CD8-positive, alpha-beta memory T cell (primary cell): ENCODE data around the gene SPARC. TPM values are rescaled to one million over a fixed set of nuclear protein-coding genes. Genes with fewer than 3 reads are reported as not detected.
"Not testable (repeated sequence)": the region's sequence is repeated elsewhere in the genome, so short reads cannot be mapped to it uniquely, and the experiment has no call there.

Experiments used
- CTCF ChIA-PET: fragments of 350-600 bp; sonication (Branson Sonifier 250); formaldehyde crosslinking; loops from one replicate; lab custom pipeline; 2021; ENCODE audit warnings: antibody characterized with exemption; lab: Charles Lee
- POLR2A ChIA-PET: fragments of 350-600 bp; sonication (Branson Sonifier 250); formaldehyde crosslinking; loops from one replicate; lab custom pipeline; 2021; ENCODE audit warnings: antibody characterized with exemption; lab: Charles Lee
- DNase-seq, 5 donors: peaks; one replicate each; pipeline versions ENCODE4 v3.0.0 to v3.0.0-alpha.2; 2020 to 2022; ENCODE audit warnings: mixed read lengths in 1 of 5
- H3K27ac ChIP-seq: one replicate; pipeline ENCODE4 v1.7.0; 2013; ENCODE audit warnings: low read depth, mild to moderate bottlenecking, low read length, moderate library complexity
- H3K27me3 ChIP-seq: 2 replicates; pipeline ENCODE4 v1.7.0; 2013; ENCODE audit warnings: low read length, mild to moderate bottlenecking; ENCODE audit not compliant: insufficient read depth, poor library complexity, severe bottlenecking
- H3K36me3 ChIP-seq: 2 replicates; pipeline ENCODE4 v1.7.0; 2013; ENCODE audit warnings: mild to moderate bottlenecking, low read length, moderate library complexity; ENCODE audit not compliant: insufficient read depth
- H3K4me1 ChIP-seq: 2 replicates; pipeline ENCODE4 v1.7.0; 2013; ENCODE audit warnings: mild to moderate bottlenecking, low read length, moderate library complexity; ENCODE audit not compliant: insufficient read depth
- H3K4me3 ChIP-seq: 2 replicates; pipeline ENCODE4 v1.7.0; 2013; ENCODE audit warnings: mild to moderate bottlenecking, low read length
- H3K9me3 ChIP-seq: 2 replicates; pipeline ENCODE4 v1.7.0; 2013; ENCODE audit warnings: mild to moderate bottlenecking, low read length
- H3K27ac Mint-ChIP-seq, 8 donors: one replicate each; pipeline ENCODE4 v1.8.0; 2020 to 2021; ENCODE audit warnings: mixed read lengths in 8 of 8, mild to moderate bottlenecking in 6 of 8, inconsistent platforms in 3 of 8, moderate library complexity in 3 of 8
- H3K27me3 Mint-ChIP-seq, 2 donors: one replicate each; pipeline ENCODE4 v1.8.0; 2020 to 2021; ENCODE audit warnings: mixed read lengths in 2 of 2, mild to moderate bottlenecking in 1 of 2, moderate library complexity in 1 of 2
- H3K36me3 Mint-ChIP-seq, 3 donors: one replicate each; pipeline ENCODE4 v1.8.0; 2020 to 2021; ENCODE audit warnings: mixed read lengths in 3 of 3, inconsistent platforms in 1 of 3, mild to moderate bottlenecking in 1 of 3
- H3K4me1 Mint-ChIP-seq, 3 donors: one replicate each; pipeline ENCODE4 v1.8.0; 2020 to 2021; ENCODE audit warnings: mixed read lengths in 3 of 3, inconsistent platforms in 1 of 3, mild to moderate bottlenecking in 1 of 3
- H3K4me3 Mint-ChIP-seq, 7 donors: one replicate each; pipeline ENCODE4 v1.8.0; 2020 to 2021; ENCODE audit warnings: mixed read lengths in 7 of 7, mild to moderate bottlenecking in 6 of 7, moderate library complexity in 4 of 7, inconsistent platforms in 2 of 7
- H3K9me3 Mint-ChIP-seq, 5 donors: one replicate each; pipeline ENCODE4 v1.8.0; 2020 to 2022; ENCODE audit warnings: mixed read lengths in 5 of 5, mild to moderate bottlenecking in 3 of 5, moderate library complexity in 2 of 5, inconsistent platforms in 1 of 5
- polyA plus RNA-seq: library from polyadenylated mRNA; unstranded; fragments of 300-500 nt; fragmentation: Illumina TruSeq; gene quantifications from one replicate; pipeline ENCODE4 v1.2.3, GENCODE V29; 2021
- total RNA-seq, 2 experiments: library from RNA; stranded (reverse); gene quantifications; one replicate each; pipeline ENCODE4 v1.2.3, GENCODE V29; 2021

The SPARC gene
- total and polyA plus RNA-seq, 3 experiments from 2014 or later, result 0.22 to 0.31 TPM; not detected in 1

DNA sequence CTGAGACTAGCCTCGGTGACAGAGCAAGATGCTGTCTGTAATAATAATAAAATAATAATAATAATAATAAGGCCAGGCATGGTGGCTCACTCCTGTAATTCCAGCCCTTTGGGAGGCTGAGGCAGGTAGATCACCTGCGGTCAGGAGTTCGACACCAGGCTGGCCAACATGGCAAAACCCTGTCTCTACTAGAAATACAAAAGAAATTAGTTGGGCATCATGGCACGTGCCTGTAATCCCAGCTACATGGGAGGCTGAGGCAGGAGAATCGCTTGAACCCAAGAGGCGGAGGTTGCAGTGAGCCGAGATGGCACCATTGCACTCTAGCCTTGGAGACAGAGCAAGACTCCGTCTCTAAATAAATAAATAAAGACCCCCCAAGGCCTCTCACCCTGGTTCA, 2.9 kb upstream of the SPARC start:
- CTCF ChIA-PET, POLR2A ChIA-PET: not testable (repeated sequence)

GRCh38 chr5:151688436-151688835, 1.7 kb upstream of the SPARC start:
- no peak overlapping the region for H3K4me3 Mint-ChIP-seq
- H3K4me1 Mint-ChIP-seq, result peaks cover 5 to 13% (median 12%) of the 10 kb centered on the region in 3 donors
- ChIA-PET CTCF (no interaction called here), POLR2A (no interaction called here)
- H3K4me1 ChIP-seq, result no peaks in the 10 kb centered on the region
- no peaks in the 10 kb centered on the region for H3K36me3 ChIP-seq
- no peaks in the 10 kb centered on the region for H3K27me3 ChIP-seq
- H3K27ac ChIP-seq, result no peak overlapping the region
- peaks cover 23 to 59% of the 10 kb centered on the region in 2 donors for H3K27me3 Mint-ChIP-seq
- H3K4me3 ChIP-seq, result no peak overlapping the region
- H3K36me3 Mint-ChIP-seq, result no peaks in the 10 kb centered on the region
- no peaks in the 10 kb centered on the region for H3K9me3 ChIP-seq
- DNase-seq, result no peak
- H3K9me3 Mint-ChIP-seq, result peaks cover 0 to 2% (median 0%) of the 10 kb centered on the region in 5 donors
- no peak overlapping the region for H3K27ac Mint-ChIP-seq

More for the DNA sequence above, 2.9 kb upstream of the SPARC start:
- H3K36me3 ChIP-seq, DNase-seq, H3K4me1 ChIP-seq, H3K27me3 ChIP-seq, H3K9me3 Mint-ChIP-seq, H3K27ac Mint-ChIP-seq, H3K36me3 Mint-ChIP-seq, H3K4me3 Mint-ChIP-seq, H3K4me3 ChIP-seq, H3K27ac ChIP-seq, H3K9me3 ChIP-seq: not testable (repeated sequence)
- Mint-ChIP-seq H3K4me1 (peaks cover 5 to 13% (median 12%) of the 10 kb centered on the region in 3 donors), H3K27me3 (peaks cover 20 to 51% of the 10 kb centered on the region in 2 donors)

- H3K27me3 Mint-ChIP-seq, result peaks cover 25 to 65% of the 10 kb centered on the region in 2 donors
- ChIA-PET POLR2A (no interaction called here), CTCF (no interaction called here)
- Histone ChIP-seq H3K27ac (no peak overlapping the region), H3K4me3 (no peak overlapping the region), H3K4me1 (no peaks in the 10 kb centered on the region), H3K36me3 (no peaks in the 10 kb centered on the region), H3K9me3 (no peaks in the 10 kb centered on the region), H3K27me3 (no peaks in the 10 kb centered on the region)
- no peak for DNase-seq
- H3K36me3 Mint-ChIP-seq, result no peaks in the 10 kb centered on the region
- peaks cover 5 to 13% (median 12%) of the 10 kb centered on the region in 3 donors for H3K4me1 Mint-ChIP-seq
- H3K27ac Mint-ChIP-seq, result peak overlapping the region in 1 of 8 donors; percentile 32
- peak overlapping the region in 5 of 7 donors; percentile 5 to 68 (median 51) for H3K4me3 Mint-ChIP-seq
- H3K9me3 Mint-ChIP-seq, result peaks cover 0 to 2% (median 0%) of the 10 kb centered on the region in 5 donors
Measured at GRCh38 chr5:151685749-151686673, 704 bp downstream of the SPARC start.

- Histone ChIP-seq H3K4me3 (no peak overlapping the region), H3K27me3 (no peaks in the 10 kb centered on the region), H3K4me1 (no peaks in the 10 kb centered on the region), H3K27ac (no peak overlapping the region), H3K36me3 (no peaks in the 10 kb centered on the region), H3K9me3 (no peaks in the 10 kb centered on the region)
- CTCF ChIA-PET, result interaction anchor here (1.6 kb wide), 1 partner anchor 26 kb away, joined by 5 read pairs; no protein-coding TSS in a partner anchor
- Mint-ChIP-seq H3K9me3 (peaks cover 0 to 2% (median 0%) of the 10 kb centered on the region in 5 donors), H3K4me3 (no peak overlapping the region), H3K4me1 (peaks cover 5 to 13% (median 12%) of the 10 kb centered on the region in 3 donors), H3K27ac (no peak overlapping the region), H3K27me3 (peaks cover 28 to 65% of the 10 kb centered on the region in 2 donors), H3K36me3 (no peaks in the 10 kb centered on the region)
- no peak for DNase-seq
- POLR2A ChIA-PET, result no interaction called here
Measured at GRCh38 chr5:151684690-151685361, 1.9 kb downstream of the SPARC start.

DNA sequence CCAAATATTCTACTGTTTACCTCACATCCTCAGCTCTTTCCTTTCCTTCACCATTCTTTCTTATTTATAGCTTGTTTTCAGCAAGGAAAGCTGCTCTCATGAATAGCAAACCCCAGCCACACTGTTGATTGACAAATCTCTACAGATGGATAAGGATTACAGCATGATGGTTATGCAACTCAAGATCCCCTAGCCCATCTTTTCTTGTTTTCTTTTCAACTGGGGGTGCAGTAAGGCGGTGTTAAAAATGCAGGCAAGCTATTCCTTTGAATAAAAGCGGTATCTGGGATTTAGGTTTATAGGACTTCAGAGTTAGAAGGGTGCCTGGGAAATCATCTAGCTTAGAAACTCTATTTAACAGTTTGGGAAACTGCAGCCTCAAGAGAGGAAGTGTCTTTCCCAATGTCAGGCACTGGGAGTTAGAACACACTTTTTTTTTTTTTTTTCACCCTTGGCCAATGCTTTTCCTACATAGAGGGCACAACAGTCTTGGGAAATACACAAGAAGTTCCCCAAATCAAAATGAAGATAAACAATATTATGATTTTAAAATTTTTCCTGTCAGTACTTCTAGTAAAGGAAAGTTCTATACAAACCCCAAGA, 2.6 kb downstream of the SPARC start:
- no peak overlapping the region for H3K4me3 ChIP-seq
- no peak overlapping the region for H3K27ac ChIP-seq
- no peaks in the 10 kb centered on the region for H3K36me3 Mint-ChIP-seq
- no peaks in the 10 kb centered on the region for H3K4me1 ChIP-seq
- H3K9me3 ChIP-seq, result no peaks in the 10 kb centered on the region
- no peaks in the 10 kb centered on the region for H3K27me3 ChIP-seq
- peaks cover 5 to 13% (median 12%) of the 10 kb centered on the region in 3 donors for H3K4me1 Mint-ChIP-seq
- H3K27me3 Mint-ChIP-seq, result peaks cover 28 to 64% of the 10 kb centered on the region in 2 donors
- H3K36me3 ChIP-seq, result no peaks in the 10 kb centered on the region
- DNase-seq, result no peak
- no peak overlapping the region for H3K4me3 Mint-ChIP-seq
- peaks cover 0 to 2% (median 0%) of the 10 kb centered on the region in 5 donors for H3K9me3 Mint-ChIP-seq
- ChIA-PET POLR2A (no interaction called here), CTCF (interaction anchor here (1.6 kb wide), 1 partner anchor 25 kb away, joined by 5 read pairs; no protein-coding TSS in a partner anchor)
- H3K27ac Mint-ChIP-seq, result no peak overlapping the region

DNA sequence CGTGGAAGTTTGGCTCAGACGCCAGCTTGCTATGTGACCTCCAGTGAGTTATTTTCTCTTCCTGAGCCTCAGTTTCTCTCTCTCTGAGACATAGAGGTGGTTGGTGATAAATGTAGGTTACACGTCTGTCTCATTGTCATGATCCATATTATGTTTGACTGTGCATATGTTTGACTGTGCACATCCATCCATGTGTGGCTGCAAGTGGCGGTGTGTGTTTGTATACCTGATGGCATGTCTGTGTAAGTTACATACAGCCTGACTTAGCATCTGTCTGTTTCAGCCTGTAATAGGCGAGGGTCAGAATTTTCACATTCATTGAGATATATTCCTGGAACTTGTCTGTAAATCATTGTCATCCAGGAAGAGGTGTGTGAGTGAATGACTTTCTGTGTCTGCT, 3.3 kb downstream of the SPARC start:
- no peak overlapping the region for H3K27ac ChIP-seq
- no peaks in the 10 kb centered on the region for H3K4me1 ChIP-seq
- no peak for DNase-seq
- peaks cover 5 to 13% (median 12%) of the 10 kb centered on the region in 3 donors for H3K4me1 Mint-ChIP-seq
- no peaks in the 10 kb centered on the region for H3K9me3 ChIP-seq
- no peaks in the 10 kb centered on the region for H3K36me3 ChIP-seq
- H3K27me3 Mint-ChIP-seq, result peaks cover 25 to 62% of the 10 kb centered on the region in 2 donors
- H3K27ac Mint-ChIP-seq, result no peak overlapping the region
- no peaks in the 10 kb centered on the region for H3K27me3 ChIP-seq
- no peaks in the 10 kb centered on the region for H3K9me3 Mint-ChIP-seq
- no peak overlapping the region for H3K4me3 ChIP-seq
- ChIA-PET POLR2A (no interaction called here), CTCF (no interaction called here)
- H3K36me3 Mint-ChIP-seq, result no peaks in the 10 kb centered on the region
- H3K4me3 Mint-ChIP-seq, result no peak overlapping the region

- Mint-ChIP-seq H3K27me3 (peaks cover 26 to 58% of the 10 kb centered on the region in 2 donors), H3K36me3 (no peaks in the 10 kb centered on the region), H3K9me3 (no peaks in the 10 kb centered on the region), H3K27ac (no peak overlapping the region), H3K4me1 (peaks cover 5 to 13% (median 12%) of the 10 kb centered on the region in 3 donors), H3K4me3 (no peak overlapping the region)
- Histone ChIP-seq H3K27ac (no peak overlapping the region), H3K27me3 (no peaks in the 10 kb centered on the region), H3K4me3 (no peak overlapping the region), H3K4me1 (no peaks in the 10 kb centered on the region), H3K9me3 (no peaks in the 10 kb centered on the region), H3K36me3 (no peaks in the 10 kb centered on the region)
- CTCF ChIA-PET, result interaction anchor here (1.1 to 1.2 kb wide), 2 partner anchors 9 to 24 kb away, joined by 3 to 4 read pairs; no protein-coding TSS in a partner anchor
- POLR2A ChIA-PET, result no interaction called here
- DNase-seq, result no peak
Measured at GRCh38 chr5:151682751-151683331, 3.9 kb downstream of the SPARC start.
